GM12872 (cell line): ENCODE measurements around the gene CA11.

Source experiments
- CTCF ChIP-seq: IDR thresholded peaks from 3 replicates; pipeline ENCODE4 v1.5.1; 2011; ENCODE audit warnings: low read depth, mild to moderate bottlenecking, low read length, moderate library complexity; ENCODE audit not compliant: insufficient read depth

CA11 gene

GRCh38 chr19:48654299-48655059, 8.5 kb upstream of the CA11 start:
- TF ChIP-seq CTCF = no peak

GRCh38 chr19:48651683-48652048, 5.7 kb upstream of the CA11 start:
- TF ChIP-seq CTCF = no peak

GRCh38 chr19:48650974-48651682, 5.1 kb upstream of the CA11 start:
- TF ChIP-seq CTCF = no peak

- no peak for TF ChIP-seq CTCF
Observed at GRCh38 chr19:48648134-48648533, 2.1 kb upstream of the CA11 start.

GRCh38 chr19:48646722-48647216, 782 bp upstream of the CA11 start:
- no peak for TF ChIP-seq CTCF

GRCh38 chr19:48645620-48646000, 377 bp downstream of the CA11 start:
- no peak for TF ChIP-seq CTCF

GRCh38 chr19:48644839-48645619, 958 bp downstream of the CA11 start:
- TF ChIP-seq CTCF = no peak
